ENCODE measurements around the gene CACNA1D. TPM values are rescaled to one million over a fixed set of nuclear protein-coding genes. Genes with fewer than 3 reads are reported as not detected.

The CACNA1D gene
- total and polyA plus RNA-seq, 2 donors, result 0.57 to 0.66 TPM

GRCh38 chr3:53766706-53767105, 272.3 kb downstream of the CACNA1D start:
- no peaks in the 10 kb centered on the region for H3K36me3 ChIP-seq (ENCODE audit: control insufficient read depth in 2 of 2, insufficient read depth in 2 of 2, low read length in 1 of 2)
- H3K4me3 ChIP-seq (ENCODE audit: low read length in 2 of 2), result no peak overlapping the region
- H3K9me3 ChIP-seq (ENCODE audit: control insufficient read depth in 2 of 2, insufficient read depth in 1 of 2, low read length in 1 of 2), result no peaks in the 10 kb centered on the region
- H3K4me1 ChIP-seq (ENCODE audit: control insufficient read depth in 2 of 2, insufficient read depth in 2 of 2, low read length in 2 of 2), result peaks cover 0 to 11% of the 10 kb centered on the region in 2 donors
- 98% methylated on average over 7 of the region's 7 CpGs for WGBS
- no peak for DNase-seq (ENCODE audit: low read depth in 6 of 9, low spot score in 9 of 9)
- H3K27ac ChIP-seq (ENCODE audit: low read depth in 1 of 2, low read length in 1 of 2), result no peak overlapping the region
- no peaks in the 10 kb centered on the region for H3K27me3 ChIP-seq (ENCODE audit: control insufficient read depth in 2 of 2, insufficient read depth in 1 of 2, low read length in 1 of 2)

GRCh38 chr3:53768478-53769459, 274.4 kb downstream of the CACNA1D start:
- Histone ChIP-seq H3K27me3 (ENCODE audit: control insufficient read depth in 2 of 2, insufficient read depth in 1 of 2, low read length in 1 of 2) (no peaks in the 10 kb centered on the region), H3K36me3 (ENCODE audit: control insufficient read depth in 2 of 2, insufficient read depth in 2 of 2, low read length in 1 of 2) (no peaks in the 10 kb centered on the region), H3K4me3 (ENCODE audit: low read length in 2 of 2) (no peak overlapping the region), H3K4me1 (ENCODE audit: control insufficient read depth in 2 of 2, insufficient read depth in 2 of 2, low read length in 2 of 2) (peaks cover 0 to 14% of the 10 kb centered on the region in 2 donors), H3K9me3 (ENCODE audit: control insufficient read depth in 2 of 2, insufficient read depth in 1 of 2, low read length in 1 of 2) (no peaks in the 10 kb centered on the region), H3K27ac (ENCODE audit: low read depth in 1 of 2, low read length in 1 of 2) (no peak overlapping the region)
- peak in 1 of 9 donors; percentile 53 for DNase-seq (ENCODE audit: low read depth in 6 of 9, low spot score in 9 of 9)
- WGBS, result 88% methylated on average over 12 of the region's 12 CpGs

- H3K27ac ChIP-seq (ENCODE audit: low read depth in 1 of 2, low read length in 1 of 2), result no peak overlapping the region
- H3K36me3 ChIP-seq (ENCODE audit: control insufficient read depth in 2 of 2, insufficient read depth in 2 of 2, low read length in 1 of 2), result no peaks in the 10 kb centered on the region
- no peak for DNase-seq (ENCODE audit: low read depth in 6 of 9, low spot score in 9 of 9)
- H3K4me3 ChIP-seq (ENCODE audit: low read length in 2 of 2), result no peak overlapping the region
- H3K27me3 ChIP-seq (ENCODE audit: control insufficient read depth in 2 of 2, insufficient read depth in 1 of 2, low read length in 1 of 2), result no peaks in the 10 kb centered on the region
- peaks cover 0 to 29% of the 10 kb centered on the region in 2 donors for H3K4me1 ChIP-seq (ENCODE audit: control insufficient read depth in 2 of 2, insufficient read depth in 2 of 2, low read length in 2 of 2)
- WGBS, result 97% methylated on average over 14 of the region's 14 CpGs
- H3K9me3 ChIP-seq (ENCODE audit: control insufficient read depth in 2 of 2, insufficient read depth in 1 of 2, low read length in 1 of 2), result no peaks in the 10 kb centered on the region
These were observed 278.2 kb downstream of the CACNA1D start for GRCh38 chr3:53772562-53772961.

GRCh38 chr3:53773021-53773436, 278.6 kb downstream of the CACNA1D start:
- Histone ChIP-seq H3K4me3 (ENCODE audit: low read length in 2 of 2) (no peak overlapping the region), H3K27ac (ENCODE audit: low read depth in 1 of 2, low read length in 1 of 2) (no peak overlapping the region), H3K27me3 (ENCODE audit: control insufficient read depth in 2 of 2, insufficient read depth in 1 of 2, low read length in 1 of 2) (no peaks in the 10 kb centered on the region), H3K4me1 (ENCODE audit: control insufficient read depth in 2 of 2, insufficient read depth in 2 of 2, low read length in 2 of 2) (peaks cover 0 to 34% of the 10 kb centered on the region in 2 donors), H3K9me3 (ENCODE audit: control insufficient read depth in 2 of 2, insufficient read depth in 1 of 2, low read length in 1 of 2) (no peaks in the 10 kb centered on the region), H3K36me3 (ENCODE audit: control insufficient read depth in 2 of 2, insufficient read depth in 2 of 2, low read length in 1 of 2) (no peaks in the 10 kb centered on the region)
- WGBS, result 94% methylated on average over 5 of the region's 5 CpGs
- DNase-seq (ENCODE audit: low read depth in 6 of 9, low spot score in 9 of 9), result no peak

GRCh38 chr3:53773611-53774368, 279.4 kb downstream of the CACNA1D start:
- Histone ChIP-seq H3K9me3 (ENCODE audit: control insufficient read depth in 2 of 2, insufficient read depth in 1 of 2, low read length in 1 of 2) (no peaks in the 10 kb centered on the region), H3K4me3 (ENCODE audit: low read length in 2 of 2) (no peak overlapping the region), H3K27me3 (ENCODE audit: control insufficient read depth in 2 of 2, insufficient read depth in 1 of 2, low read length in 1 of 2) (no peaks in the 10 kb centered on the region), H3K36me3 (ENCODE audit: control insufficient read depth in 2 of 2, insufficient read depth in 2 of 2, low read length in 1 of 2) (no peaks in the 10 kb centered on the region), H3K27ac (ENCODE audit: low read depth in 1 of 2, low read length in 1 of 2) (no peak overlapping the region), H3K4me1 (ENCODE audit: control insufficient read depth in 2 of 2, insufficient read depth in 2 of 2, low read length in 2 of 2) (peaks cover 0 to 30% of the 10 kb centered on the region in 2 donors)
- peak in 4 of 9 donors; percentile 10 to 77 (median 20) for DNase-seq (ENCODE audit: low read depth in 6 of 9, low spot score in 9 of 9)
- WGBS, result 80% methylated on average over 10 of the region's 10 CpGs

- Histone ChIP-seq H3K36me3 (ENCODE audit: control insufficient read depth in 2 of 2, insufficient read depth in 2 of 2, low read length in 1 of 2) (no peaks in the 10 kb centered on the region), H3K27me3 (ENCODE audit: control insufficient read depth in 2 of 2, insufficient read depth in 1 of 2, low read length in 1 of 2) (no peaks in the 10 kb centered on the region), H3K4me1 (ENCODE audit: control insufficient read depth in 2 of 2, insufficient read depth in 2 of 2, low read length in 2 of 2) (peaks cover 0 to 24% of the 10 kb centered on the region in 2 donors), H3K4me3 (ENCODE audit: low read length in 2 of 2) (no peak overlapping the region), H3K27ac (ENCODE audit: low read depth in 1 of 2, low read length in 1 of 2) (no peak overlapping the region), H3K9me3 (ENCODE audit: control insufficient read depth in 2 of 2, insufficient read depth in 1 of 2, low read length in 1 of 2) (no peaks in the 10 kb centered on the region)
- WGBS, result 93% methylated on average over 8 of the region's 8 CpGs
- DNase-seq (ENCODE audit: low read depth in 6 of 9, low spot score in 9 of 9), result no peak
These were observed 280.0 kb downstream of the CACNA1D start for GRCh38 chr3:53774414-53774813.

GRCh38 chr3:53775018-53775417, 280.6 kb downstream of the CACNA1D start:
- peaks cover 0 to 23% of the 10 kb centered on the region in 2 donors for H3K4me1 ChIP-seq (ENCODE audit: control insufficient read depth in 2 of 2, insufficient read depth in 2 of 2, low read length in 2 of 2)
- WGBS, result 91% methylated on average over 5 of the region's 5 CpGs
- no peaks in the 10 kb centered on the region for H3K36me3 ChIP-seq (ENCODE audit: control insufficient read depth in 2 of 2, insufficient read depth in 2 of 2, low read length in 1 of 2)
- DNase-seq (ENCODE audit: low read depth in 6 of 9, low spot score in 9 of 9), result no peak
- no peak overlapping the region for H3K4me3 ChIP-seq (ENCODE audit: low read length in 2 of 2)
- no peak overlapping the region for H3K27ac ChIP-seq (ENCODE audit: low read depth in 1 of 2, low read length in 1 of 2)
- no peaks in the 10 kb centered on the region for H3K27me3 ChIP-seq (ENCODE audit: control insufficient read depth in 2 of 2, insufficient read depth in 1 of 2, low read length in 1 of 2)
- H3K9me3 ChIP-seq (ENCODE audit: control insufficient read depth in 2 of 2, insufficient read depth in 1 of 2, low read length in 1 of 2), result no peaks in the 10 kb centered on the region

- Histone ChIP-seq H3K4me1 (ENCODE audit: control insufficient read depth in 2 of 2, insufficient read depth in 2 of 2, low read length in 2 of 2) (peaks cover 0 to 23% of the 10 kb centered on the region in 2 donors), H3K9me3 (ENCODE audit: control insufficient read depth in 2 of 2, insufficient read depth in 1 of 2, low read length in 1 of 2) (no peaks in the 10 kb centered on the region), H3K36me3 (ENCODE audit: control insufficient read depth in 2 of 2, insufficient read depth in 2 of 2, low read length in 1 of 2) (no peaks in the 10 kb centered on the region), H3K27me3 (ENCODE audit: control insufficient read depth in 2 of 2, insufficient read depth in 1 of 2, low read length in 1 of 2) (no peaks in the 10 kb centered on the region), H3K4me3 (ENCODE audit: low read length in 2 of 2) (no peak overlapping the region), H3K27ac (ENCODE audit: low read depth in 1 of 2, low read length in 1 of 2) (no peak overlapping the region)
- no peak for DNase-seq (ENCODE audit: low read depth in 6 of 9, low spot score in 9 of 9)
- 95% methylated on average over 5 of the region's 5 CpGs for WGBS
These were observed 281.4 kb downstream of the CACNA1D start for GRCh38 chr3:53775834-53776251.
